GM23338 (cell line): ENCODE results near the gene CGA. TPM values are rescaled to one million over a fixed set of nuclear protein-coding genes. Genes with fewer than 3 reads are reported as not detected.

Source experiments
- ATAC-seq: fragments of 200-7000 bp; cut with Tn5 transposase; 3 replicates; pipeline ENCODE4 v1.9.1; 2020
- DNase-seq: peaks from one replicate; pipeline ENCODE4 v3.0.0-alpha.2; 2015; ENCODE audit warnings: low spot score
- H2AFZ ChIP-seq: fragments of 200-600 bp; sonication (generic); 2 replicates; pipeline ENCODE4 v1.8.0; 2016; ENCODE audit warnings: antibody characterized with exemption, mild to moderate bottlenecking, moderate library complexity
- H3F3A ChIP-seq: fragments of 200-600 bp; sonication (generic); replicated peaks from 2 replicates; pipeline ENCODE4 v1.8.0; 2017; ENCODE audit warnings: antibody characterized with exemption, mixed run types, low read depth
- H3K27ac ChIP-seq: fragments of 200-600 bp; sonication (generic); 2 replicates; pipeline ENCODE4 v1.6.1; 2016; ENCODE audit warnings: low read depth
- H3K27me3 ChIP-seq: fragments of 200-600 bp; sonication (generic); 2 replicates; pipeline ENCODE4 v1.8.0; 2016; ENCODE audit warnings: mild to moderate bottlenecking, mixed run types, moderate library complexity; ENCODE audit not compliant: insufficient read depth
- H3K36me3 ChIP-seq: fragments of 200-600 bp; sonication (generic); 2 replicates; pipeline ENCODE4 v1.8.0; 2016; ENCODE audit warnings: mild to moderate bottlenecking; ENCODE audit not compliant: insufficient read depth
- H3K4me1 ChIP-seq: fragments of 200-600 bp; sonication (generic); 2 replicates; pipeline ENCODE4 v1.8.0; 2016; ENCODE audit warnings: mild to moderate bottlenecking, moderate library complexity; ENCODE audit not compliant: insufficient read depth
- H3K4me2 ChIP-seq: fragments of 200-600 bp; sonication (generic); 2 replicates; pipeline ENCODE4 v1.7.1; 2017; ENCODE audit warnings: mixed run types
- H3K4me3 ChIP-seq: fragments of 200-600 bp; sonication (generic); 2 replicates; pipeline ENCODE4 v1.6.1; 2016; ENCODE audit warnings: mixed run types
- H3K79me2 ChIP-seq: fragments of 200-600 bp; sonication (generic); replicated peaks from 2 replicates; pipeline ENCODE4 v1.8.0; 2017; ENCODE audit warnings: mild to moderate bottlenecking; ENCODE audit not compliant: insufficient read depth
- H3K9me2 ChIP-seq: fragments of 200-600 bp; sonication (generic); 2 replicates; pipeline ENCODE4 v1.8.0; 2017; ENCODE audit not compliant: insufficient read depth
- H4K20me1 ChIP-seq: fragments of 200-600 bp; sonication (generic); replicated peaks from 2 replicates; pipeline ENCODE4 v1.8.0; 2017; ENCODE audit warnings: mild to moderate bottlenecking; ENCODE audit not compliant: insufficient read depth
- H3K27ac Mint-ChIP-seq: 2 replicates; pipeline ENCODE4 v1.8.0; 2020; ENCODE audit warnings: inconsistent platforms, mild to moderate bottlenecking, moderate library complexity, mixed read lengths
- H3K27me3 Mint-ChIP-seq: 3 replicates; pipeline ENCODE4 v1.8.0; 2022; ENCODE audit warnings: low read depth, mild to moderate bottlenecking, moderate library complexity, mixed read lengths, inconsistent platforms; ENCODE audit not compliant: insufficient read depth, poor library complexity
- H3K36me3 Mint-ChIP-seq: 3 replicates; pipeline ENCODE4 v1.8.0; 2021; ENCODE audit warnings: low read depth, mild to moderate bottlenecking, inconsistent platforms, moderate library complexity, mixed read lengths
- H3K4me1 Mint-ChIP-seq: 3 replicates; pipeline ENCODE4 v1.8.0; 2020; ENCODE audit warnings: mild to moderate bottlenecking, inconsistent platforms, mixed read lengths
- H3K4me3 Mint-ChIP-seq: 3 replicates; pipeline ENCODE4 v1.8.0; 2021; ENCODE audit warnings: moderate library complexity, mild to moderate bottlenecking, inconsistent platforms, mixed read lengths
- H3K9me3 Mint-ChIP-seq: 3 replicates; pipeline ENCODE4 v1.8.0; 2020; ENCODE audit warnings: moderate library complexity, mild to moderate bottlenecking, inconsistent platforms, mixed read lengths
- CREB1 ChIP-seq: fragments of 250-450 bp; sonication (Bioruptor Pico); IDR thresholded peaks from 2 replicates; pipeline ENCODE4 v1.5.0; 2020; ENCODE audit warnings: low read depth, mild to moderate bottlenecking, moderate library complexity
- CTCF ChIP-seq, 2 experiments: fragments of 200-600 bp in 1 of 2; sonication (generic) in 1 of 2; conservative IDR thresholded peaks; 2 replicates each; pipeline versions ENCODE4 v1.5.1 to v1.6.1; 2016 to 2017; ENCODE audit warnings: antibody characterized with exemption in 2 of 2, low read depth in 2 of 2, mild to moderate bottlenecking in 2 of 2, moderate library complexity in 1 of 2
- ETS1 ChIP-seq: IDR thresholded peaks from 2 replicates; pipeline ENCODE4 v1.6.1; 2016; ENCODE audit warnings: antibody characterized with exemption
- EZH2 ChIP-seq: fragments of 200-600 bp; sonication (generic); IDR thresholded peaks from one replicate; pipeline ENCODE4 v1.8.0; 2017; ENCODE audit warnings: antibody characterized with exemption, mild to moderate bottlenecking, low read depth; ENCODE audit not compliant: unreplicated experiment
- EZH2phosphoT487 ChIP-seq: fragments of 200-600 bp; sonication (generic); IDR thresholded peaks from one replicate; pipeline ENCODE4 v1.8.1; 2018; ENCODE audit warnings: antibody characterized with exemption; ENCODE audit not compliant: unreplicated experiment
- JUNB ChIP-seq: IDR thresholded peaks from one replicate; pipeline ENCODE4 v1.6.1; 2016; ENCODE audit warnings: antibody characterized with exemption; ENCODE audit not compliant: unreplicated experiment
- NANOG ChIP-seq: IDR thresholded peaks from 2 replicates; pipeline ENCODE4 v1.6.1; 2016; ENCODE audit warnings: antibody characterized with exemption, borderline replicate concordance
- POLR2AphosphoS5 ChIP-seq: IDR thresholded peaks from 2 replicates; pipeline ENCODE4 v1.6.1; 2016; ENCODE audit warnings: antibody characterized with exemption, low read depth
- REST ChIP-seq: IDR thresholded peaks from one replicate; pipeline ENCODE4 v1.6.1; 2018; ENCODE audit warnings: antibody characterized with exemption; ENCODE audit not compliant: unreplicated experiment
- STAT1 ChIP-seq: IDR thresholded peaks from one replicate; pipeline ENCODE4 v1.6.1; 2016; ENCODE audit warnings: antibody characterized with exemption; ENCODE audit not compliant: unreplicated experiment
- ZNF114 ChIP-seq: fragments of 250-450 bp; sonication (Bioruptor Pico); IDR thresholded peaks from 2 replicates; pipeline ENCODE4 v1.5.0; 2020; ENCODE audit warnings: mild to moderate bottlenecking, moderate library complexity
- ZNF331 ChIP-seq: fragments of 250-450 bp; sonication (Bioruptor Pico); IDR thresholded peaks from 2 replicates; pipeline ENCODE4 v1.5.0; 2020; ENCODE audit warnings: low read depth, mild to moderate bottlenecking, moderate library complexity
- ZNF462 ChIP-seq: fragments of 250-450 bp; sonication (Bioruptor Pico); IDR thresholded peaks from 2 replicates; pipeline ENCODE4 v1.5.0; 2020; ENCODE audit warnings: mild to moderate bottlenecking, moderate library complexity
- polyA plus RNA-seq: library from polyadenylated mRNA; unstranded; fragments of >200 nt; fragmentation: Nextera tagmentation; extraction: Ambion mirVana; gene quantifications from 2 replicates; pipeline ENCODE4 v1.2.1, GENCODE V29; 2016
- total RNA-seq: library from RNA; depleted of rRNA; stranded (reverse); fragments of >200 nt; shearing (Covaris generic); gene quantifications from 2 replicates; pipeline ENCODE4 v1.2.3, GENCODE V29; 2014

The CGA gene
- total and polyA plus RNA-seq, 2 experiments from 2014 or later: not detected

- no peaks in the 10 kb centered on the region for H3K36me3 ChIP-seq
- TF ChIP-seq CTCF (conservative IDR thresholded peaks at IDR 0.05; ENCODE audit: low read depth in 2 of 2): no peak
- no peak for TF ChIP-seq ETS1
- TF ChIP-seq REST: no peak
- TF ChIP-seq POLR2AphosphoS5: no peak
- TF ChIP-seq ZNF462 (CRISPR knock-in tag): no peak
- no peak for TF ChIP-seq EZH2
- TF ChIP-seq ZNF331 (CRISPR knock-in tag): no peak
- TF ChIP-seq ZNF114 (CRISPR knock-in tag): no peak
- no peak for TF ChIP-seq STAT1
- TF ChIP-seq NANOG: no peak
- TF ChIP-seq JUNB: no peak
- no peak for TF ChIP-seq CREB1 (CRISPR knock-in tag)
- TF ChIP-seq EZH2phosphoT487: no peak
Measured at GRCh38 chr6:87082160-87082721, 12.7 kb downstream of the CGA start.

More at GRCh38 chr6:87082160-87082721, 12.7 kb downstream of the CGA start:
- Histone ChIP-seq H3K79me2 (no peaks in the 10 kb centered on the region), H3K4me2 (no peak overlapping the region), H3K4me3 (no peak overlapping the region), H3K27ac (no peak overlapping the region), H3K27me3 (no peaks in the 10 kb centered on the region), H3K9me2 (no peaks in the 10 kb centered on the region), H4K20me1 (no peaks in the 10 kb centered on the region), H2AFZ (no peak overlapping the region), H3F3A (no peaks in the 10 kb centered on the region), H3K4me1 (no peaks in the 10 kb centered on the region)
- no peak overlapping the region for H3K27ac Mint-ChIP-seq
- H3K27me3 Mint-ChIP-seq: peaks cover 5% of the 10 kb centered on the region
- H3K4me1 Mint-ChIP-seq: no peaks in the 10 kb centered on the region; the same call in 2 of the 3 replicates
- no peak for ATAC-seq
- DNase-seq: no peak
- no peak overlapping the region for H3K4me3 Mint-ChIP-seq
- no peaks in the 10 kb centered on the region for H3K9me3 Mint-ChIP-seq
- H3K36me3 Mint-ChIP-seq: no peaks in the 10 kb centered on the region
